CD4-positive, alpha-beta T cell treated with Interleukin-6 for 4 hours (primary cell): ENCODE measurements around the gene TMEM223.
"Not testable (repeated sequence)": the region's sequence is repeated elsewhere in the genome, so short reads cannot be mapped to it uniquely, and the experiment has no call there.

Experiments
- DNase-seq: peaks from one replicate; pipeline ENCODE4 v3.0.0-alpha.2; 2020; ENCODE audit warnings: mixed read lengths

Gene TMEM223, protein sequence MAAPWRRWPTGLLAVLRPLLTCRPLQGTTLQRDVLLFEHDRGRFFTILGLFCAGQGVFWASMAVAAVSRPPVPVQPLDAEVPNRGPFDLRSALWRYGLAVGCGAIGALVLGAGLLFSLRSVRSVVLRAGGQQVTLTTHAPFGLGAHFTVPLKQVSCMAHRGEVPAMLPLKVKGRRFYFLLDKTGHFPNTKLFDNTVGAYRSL

DNA sequence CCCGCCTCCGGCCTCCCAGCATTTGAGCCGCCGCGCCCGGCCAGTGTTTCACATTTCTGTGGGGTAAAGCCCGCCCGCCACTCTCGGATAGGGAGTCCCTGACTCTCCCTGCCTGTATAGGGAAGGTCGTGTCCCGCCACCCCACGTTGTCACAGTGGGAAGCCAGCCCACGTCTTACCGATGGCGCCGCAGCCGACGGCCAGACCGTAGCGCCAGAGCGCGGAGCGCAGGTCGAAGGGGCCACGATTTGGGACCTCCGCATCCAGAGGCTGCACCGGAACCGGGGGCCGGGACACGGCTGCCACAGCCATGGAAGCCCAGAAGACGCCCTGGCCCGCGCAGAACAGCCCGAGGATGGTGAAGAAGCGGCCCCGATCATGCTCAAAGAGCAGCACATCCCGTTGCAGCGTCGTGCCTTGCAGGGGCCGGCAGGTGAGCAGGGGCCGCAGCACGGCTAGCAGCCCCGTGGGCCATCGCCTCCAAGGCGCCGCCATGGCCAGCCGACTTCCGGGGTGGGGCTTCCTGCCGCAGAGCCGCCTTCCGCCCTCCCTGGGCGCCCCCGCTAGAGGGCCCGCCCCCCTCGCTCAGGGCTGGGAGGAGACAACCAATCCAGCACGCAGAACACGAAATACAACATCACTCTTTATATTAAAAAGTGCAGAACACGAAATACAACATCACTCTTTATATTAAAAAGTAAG is at the start of gene TMEM223:
TSS of gene TMEM223 (minus strand) at position 506 of the 701 bp plus-strand sequence. CDS start at position 494, 12 bp downstream.
- peak; percentile 94 for DNase-seq

DNA sequence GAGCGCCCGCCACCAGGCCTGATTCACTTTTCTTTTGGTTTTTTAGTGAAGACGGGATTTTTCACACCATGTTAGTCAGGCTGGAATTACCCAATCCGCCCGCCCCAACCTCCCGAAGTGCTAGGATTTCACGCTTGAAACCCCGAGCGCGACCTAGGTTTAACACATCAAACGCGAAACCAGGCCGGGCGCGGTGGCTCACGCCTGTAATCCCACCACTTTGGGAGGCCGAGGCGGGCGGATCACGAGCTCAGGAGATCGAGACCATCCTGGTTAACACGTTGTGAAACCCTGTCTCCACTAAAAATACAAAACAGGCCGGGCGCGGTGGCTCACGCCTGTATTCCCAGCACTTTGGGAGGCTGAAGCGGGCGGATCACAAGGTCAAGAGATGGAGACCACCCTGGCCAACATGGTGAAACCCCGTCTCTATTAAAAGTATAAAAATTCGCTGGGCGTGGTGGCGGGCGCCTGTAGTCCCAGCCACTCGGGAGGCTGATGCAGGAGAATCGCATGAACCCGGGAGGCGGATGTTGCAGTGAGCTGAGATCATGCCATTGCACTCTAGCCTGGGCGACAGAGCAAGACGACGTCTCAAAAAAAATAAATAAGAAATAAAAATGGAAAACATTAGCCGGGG is 49.0 kb upstream of the TMEM223 start:
- DNase-seq = peak; percentile 64

DNA sequence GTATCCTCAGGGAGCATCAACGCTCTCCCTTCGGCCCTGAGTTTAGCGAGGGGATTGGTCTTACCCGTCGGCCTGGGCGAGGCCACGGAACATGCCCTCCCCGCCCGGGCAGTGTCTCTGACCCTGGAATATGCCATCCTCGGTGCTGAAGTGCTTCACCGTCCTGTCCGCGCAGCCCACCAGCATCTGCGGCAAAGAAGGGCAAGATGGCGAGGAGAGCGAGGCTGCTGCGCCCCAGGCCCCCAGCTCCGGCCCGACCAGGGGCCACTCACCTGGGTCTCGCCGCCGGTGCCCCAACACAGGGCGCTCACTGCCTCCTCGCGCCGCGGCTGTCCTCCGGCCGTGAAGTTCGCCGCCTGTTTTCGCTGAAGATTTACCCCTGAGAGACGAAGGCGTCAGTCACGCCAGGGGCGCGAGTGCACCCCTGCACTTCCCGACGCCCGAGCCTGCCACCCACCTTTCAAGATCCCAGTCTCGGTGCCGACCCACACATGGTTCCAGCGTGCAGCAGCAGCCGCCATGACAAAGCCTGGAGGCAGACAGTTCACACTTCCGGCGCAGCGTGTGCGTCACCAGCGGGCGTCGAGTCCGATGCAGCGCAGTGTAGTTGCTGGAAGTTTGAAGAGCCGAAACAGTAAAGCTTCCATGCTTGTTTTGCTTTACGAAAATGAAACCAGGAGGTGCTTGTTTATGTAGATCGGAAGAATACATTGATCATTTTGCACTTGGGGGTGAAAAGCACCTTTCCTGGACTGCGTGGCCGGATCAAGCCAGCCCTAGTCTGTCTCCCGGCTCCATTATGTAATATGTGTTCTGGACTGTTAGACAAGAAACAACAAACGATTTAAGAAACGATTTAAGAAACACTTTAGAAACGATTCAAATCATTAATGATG is 47.5 kb upstream of the TMEM223 start, which contains the start of gene WDR74:
TSS of gene WDR74 (minus strand) at position 541 of the 896 bp plus-strand sequence. CDS start at position 521, 20 bp downstream.
- DNase-seq = peak; percentile 95

DNA sequence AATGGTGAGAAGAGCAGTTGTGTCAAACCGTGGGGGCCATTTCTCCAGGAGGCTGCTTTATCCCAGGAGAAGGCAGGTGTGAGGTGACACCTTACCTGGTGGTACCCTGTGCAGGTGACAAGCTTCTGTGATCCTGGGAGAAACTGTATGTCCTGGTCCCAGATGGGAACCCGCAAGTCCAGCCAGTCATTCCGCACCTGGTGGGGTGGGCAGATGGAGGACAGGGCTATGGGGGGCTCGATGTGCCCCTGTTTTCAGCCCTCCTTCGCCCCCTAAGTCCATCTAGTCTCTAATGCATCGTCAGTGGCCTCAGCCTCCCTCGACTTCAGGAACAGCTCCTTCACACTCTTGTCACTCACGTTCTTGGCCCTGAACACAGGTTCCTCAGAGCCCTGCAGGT is 43.5 kb upstream of the TMEM223 start:
- no peak for DNase-seq

DNA sequence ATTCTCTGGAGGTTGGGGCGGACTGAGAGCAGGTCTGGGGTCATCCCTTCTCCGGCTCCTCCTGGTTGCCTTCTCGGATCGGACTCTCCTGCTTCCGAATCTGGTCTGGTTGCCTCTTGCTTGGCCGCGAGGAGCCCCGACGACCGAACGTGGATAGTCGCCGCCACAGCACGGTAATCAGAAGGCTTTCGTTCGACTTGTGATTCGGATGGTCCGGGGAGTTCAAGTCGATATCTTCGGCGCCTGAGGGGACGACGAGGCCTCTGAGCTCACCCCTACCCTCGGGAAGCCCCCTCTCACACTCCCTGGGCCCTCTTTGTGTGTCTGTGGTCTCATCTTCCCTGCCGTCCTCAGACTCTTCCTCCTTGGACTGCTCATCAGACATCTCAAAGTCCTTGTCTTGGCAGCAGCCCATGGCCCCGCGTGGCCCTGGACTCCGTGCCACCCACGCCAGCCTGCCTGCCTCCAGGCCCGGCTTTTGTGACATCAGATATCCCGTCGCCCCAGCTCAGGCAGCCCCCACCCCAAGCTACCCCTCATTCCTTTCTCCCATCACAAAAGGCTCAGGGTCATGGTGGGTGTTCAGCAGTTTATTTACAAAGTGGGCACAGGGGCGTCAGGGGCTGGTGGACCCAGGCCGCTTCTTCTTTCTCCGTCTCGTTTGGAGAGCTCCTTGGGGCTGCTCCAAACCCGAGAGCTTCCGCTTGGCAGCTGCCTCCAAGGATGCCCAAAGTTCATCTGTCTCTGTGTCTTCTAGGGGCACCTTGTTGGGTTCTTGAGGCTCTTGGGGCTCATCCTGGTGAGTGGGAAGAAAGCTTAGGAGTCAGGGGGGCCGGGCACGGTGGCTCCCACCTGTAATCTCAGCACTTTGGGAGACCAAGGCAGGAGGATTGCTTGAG is 40.8 kb upstream of the TMEM223 start, which contains the start of gene TEX54:
TSS of gene TEX54 (minus strand) at position 506 of the 899 bp plus-strand sequence.
- DNase-seq = no peak

GRCh38 chr11:62831520-62832335 is 39.9 kb upstream of the TMEM223 start, which contains the start of gene STX5:
Gene STX5 (minus strand): TSS chr11:62832051. CDS start chr11:62831243, 808 bp downstream.
- DNase-seq = peak; percentile 100

DNA sequence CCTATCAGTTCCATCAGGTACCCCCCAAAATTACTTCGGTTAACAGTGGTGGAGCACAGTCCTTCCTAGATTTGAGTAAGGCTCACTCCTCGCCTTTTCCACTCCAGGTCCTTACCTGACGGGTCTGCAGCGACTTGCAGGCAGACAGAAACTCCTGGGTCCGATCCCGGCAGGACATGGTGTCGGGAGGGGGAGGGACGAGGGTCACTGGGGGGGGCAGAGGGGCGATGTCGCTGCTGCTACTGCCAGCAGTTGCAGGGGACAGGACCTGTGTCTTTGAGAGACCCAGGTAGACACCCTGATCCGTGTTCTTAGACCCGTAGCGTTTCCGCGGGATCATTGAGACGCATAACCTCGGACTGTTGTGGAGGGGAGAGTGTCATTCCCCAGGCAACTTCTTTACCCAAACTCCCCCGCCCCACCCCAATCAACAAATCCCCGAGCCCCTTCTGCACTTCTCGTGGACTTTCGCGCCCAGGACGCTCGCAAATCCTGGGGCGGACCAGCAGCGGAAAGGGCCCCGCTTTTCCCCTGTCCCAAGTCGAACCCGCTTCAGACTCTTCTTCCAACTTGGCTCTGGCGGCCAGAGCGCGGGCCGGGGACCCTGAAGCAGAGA is 39.2 kb upstream of the TMEM223 start:
- DNase-seq = no peak

DNA sequence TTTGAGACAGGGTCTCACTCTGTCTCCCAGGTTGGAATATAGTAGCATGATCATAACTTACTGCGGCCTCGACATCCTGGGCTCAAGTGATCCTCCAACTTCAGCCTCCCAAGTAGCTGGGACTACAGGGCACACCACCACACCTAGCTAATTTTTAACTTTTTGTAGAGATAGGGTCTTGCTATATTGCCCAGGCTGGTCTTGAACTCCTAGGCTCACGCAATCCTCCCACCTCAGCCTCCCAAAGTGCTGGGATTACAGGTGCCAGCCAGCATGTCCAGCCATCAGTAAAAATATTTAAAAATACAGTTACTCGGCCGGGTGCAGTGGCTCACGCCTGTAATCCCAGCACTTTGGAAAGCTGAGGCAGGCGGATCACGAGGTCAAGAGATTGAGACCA is 36.3 kb upstream of the TMEM223 start:
- DNase-seq = not testable (repeated sequence)

- no peak for DNase-seq
Measured at GRCh38 chr11:62823677-62824076, 31.9 kb upstream of the TMEM223 start.

- DNase-seq = no peak
Measured at GRCh38 chr11:62817129-62817528, 25.3 kb upstream of the TMEM223 start.

GRCh38 chr11:62816557-62816956 is 24.8 kb upstream of the TMEM223 start:
- DNase-seq = no peak

DNA sequence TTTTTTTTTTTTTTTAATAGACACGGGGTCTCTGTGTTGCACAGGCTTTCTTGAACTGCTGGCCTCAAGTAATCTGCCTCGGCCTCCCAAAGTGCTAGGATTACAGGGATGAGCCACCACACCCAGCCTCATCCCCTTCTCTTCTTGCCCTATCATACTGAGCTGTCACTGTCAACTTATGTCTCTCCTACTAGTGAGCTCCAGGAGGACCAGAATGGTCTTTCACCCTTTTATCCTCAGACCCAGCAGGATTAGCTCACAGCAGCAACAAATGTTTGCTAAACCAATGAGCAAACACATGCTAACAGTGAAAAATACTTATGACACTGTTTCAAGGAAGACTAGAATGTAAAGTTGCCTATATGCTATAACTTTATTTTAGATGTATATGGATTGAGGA is 19.9 kb upstream of the TMEM223 start:
- no peak for DNase-seq

- no peak for DNase-seq
Measured at GRCh38 chr11:62810748-62811147, 18.9 kb upstream of the TMEM223 start.

- no peak for DNase-seq
Measured at GRCh38 chr11:62806611-62807121, 14.9 kb upstream of the TMEM223 start.

- peak; percentile 46 for DNase-seq
Measured at GRCh38 chr11:62805961-62806441, 14.2 kb upstream of the TMEM223 start.

GRCh38 chr11:62805076-62805892 is 13.5 kb upstream of the TMEM223 start, which contains the start of gene NXF1:
Gene NXF1 (minus strand): TSS chr11:62805440. CDS start chr11:62805356, 84 bp downstream.
- DNase-seq = peak; percentile 95

DNA sequence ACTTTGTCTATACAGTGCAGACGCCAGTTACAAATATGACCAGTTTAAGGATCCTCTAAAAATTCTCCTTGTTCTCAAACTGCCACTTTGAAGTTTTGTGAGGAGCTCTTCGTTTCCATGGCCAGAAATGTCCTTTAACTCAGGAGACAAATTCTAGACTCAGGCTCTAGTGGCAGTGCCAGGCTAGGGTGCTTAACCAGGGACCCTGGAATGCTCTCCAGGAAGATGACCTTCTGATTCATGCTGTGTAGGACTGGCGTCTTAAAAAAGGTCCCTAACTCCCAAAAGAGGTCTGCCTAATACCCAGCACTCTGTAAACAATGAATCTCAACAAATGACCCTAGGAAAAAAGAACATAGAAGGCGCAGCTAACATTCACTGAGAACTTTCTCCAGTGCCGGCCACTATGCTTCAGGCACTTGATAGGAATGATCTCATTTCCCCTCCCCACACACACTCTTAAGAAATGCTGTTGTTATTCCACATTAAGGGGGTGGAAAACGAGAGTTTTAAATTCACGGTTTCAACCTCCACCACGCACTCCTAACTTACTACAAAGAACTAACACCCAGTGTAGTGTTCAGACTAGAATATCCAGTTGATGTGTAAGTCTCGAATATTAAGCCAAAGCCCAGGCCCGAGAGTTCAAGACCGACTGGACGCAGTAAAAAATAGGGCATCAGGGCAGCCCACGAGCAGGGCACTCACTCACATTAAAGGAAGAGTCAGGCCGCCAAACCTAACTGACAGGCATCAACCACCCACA is 12.7 kb upstream of the TMEM223 start:
- DNase-seq = no peak

DNA sequence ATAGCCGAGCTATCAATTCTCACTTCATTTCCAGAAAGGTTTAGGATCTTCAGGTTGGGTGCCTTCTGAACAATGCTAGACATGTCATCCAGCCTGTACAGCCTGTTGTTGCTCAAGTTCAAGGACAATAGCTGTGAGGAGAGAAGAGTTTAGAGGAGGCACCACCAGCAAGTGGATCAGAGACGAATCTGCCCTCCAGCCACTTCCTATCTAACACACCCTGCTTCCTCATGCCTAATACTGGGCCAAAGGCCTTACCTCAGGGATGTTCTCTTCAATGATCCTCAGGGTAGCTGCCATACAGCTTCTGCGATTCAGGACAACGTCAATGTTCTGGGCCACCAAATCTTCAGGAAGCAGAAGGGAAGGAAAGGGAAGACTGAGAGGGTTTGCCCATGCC is 9.3 kb upstream of the TMEM223 start:
- no peak for DNase-seq
